ENCODE results near the gene PHC2.

GRCh38 chr1:33275195-33275594 lies 155.7 kb downstream of the PHC2 start:
- TF ChIP-seq, protein P1, sequence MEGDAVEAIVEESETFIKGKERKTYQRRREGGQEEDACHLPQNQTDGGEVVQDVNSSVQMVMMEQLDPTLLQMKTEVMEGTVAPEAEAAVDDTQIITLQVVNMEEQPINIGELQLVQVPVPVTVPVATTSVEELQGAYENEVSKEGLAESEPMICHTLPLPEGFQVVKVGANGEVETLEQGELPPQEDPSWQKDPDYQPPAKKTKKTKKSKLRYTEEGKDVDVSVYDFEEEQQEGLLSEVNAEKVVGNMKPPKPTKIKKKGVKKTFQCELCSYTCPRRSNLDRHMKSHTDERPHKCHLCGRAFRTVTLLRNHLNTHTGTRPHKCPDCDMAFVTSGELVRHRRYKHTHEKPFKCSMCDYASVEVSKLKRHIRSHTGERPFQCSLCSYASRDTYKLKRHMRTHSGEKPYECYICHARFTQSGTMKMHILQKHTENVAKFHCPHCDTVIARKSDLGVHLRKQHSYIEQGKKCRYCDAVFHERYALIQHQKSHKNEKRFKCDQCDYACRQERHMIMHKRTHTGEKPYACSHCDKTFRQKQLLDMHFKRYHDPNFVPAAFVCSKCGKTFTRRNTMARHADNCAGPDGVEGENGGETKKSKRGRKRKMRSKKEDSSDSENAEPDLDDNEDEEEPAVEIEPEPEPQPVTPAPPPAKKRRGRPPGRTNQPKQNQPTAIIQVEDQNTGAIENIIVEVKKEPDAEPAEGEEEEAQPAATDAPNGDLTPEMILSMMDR (IDR thresholded peaks at IDR 0.05; ENCODE audit: poor library complexity), result no peak
- TF ChIP-seq EZH2 (IDR thresholded peaks at IDR 0.05; ENCODE audit: borderline replicate concordance) (no peak), EZH2phosphoT487 (IDR thresholded peaks at IDR 0.05; ENCODE audit: low read depth, severe bottlenecking, unreplicated experiment) (no peak)
